ENCODE results near the gene SETX.

SETX gene

DNA sequence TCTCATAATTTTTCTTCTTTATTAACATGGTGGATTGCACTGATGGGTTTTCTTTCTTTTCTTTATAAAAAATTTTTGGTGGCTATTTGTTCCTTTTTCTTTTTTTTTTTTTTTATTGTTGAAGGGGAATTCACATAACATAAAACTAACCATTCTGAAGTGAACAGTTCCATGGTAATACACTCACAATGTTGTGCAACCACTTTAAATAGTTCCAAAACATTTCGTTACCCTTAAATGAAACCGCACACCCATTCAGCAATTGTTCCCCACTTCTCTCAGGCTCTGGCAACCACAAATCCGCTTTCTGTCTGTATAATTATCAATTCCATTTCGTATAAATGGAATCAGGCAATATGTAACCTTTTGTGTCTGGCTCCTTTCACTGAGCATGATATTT lies 11.7 kb upstream of the SETX start:
- Histone ChIP-seq H2AFZ (ENCODE audit: low read depth, low read length) (no peak overlapping the region), H3K36me3 (replicated peaks; ENCODE audit: low read depth, low read length) (no peaks in the 10 kb centered on the region), H3K27me3 (ENCODE audit: low read depth, low read length) (no peaks in the 10 kb centered on the region), H3K79me2 (ENCODE audit: low read length) (no peaks in the 10 kb centered on the region), H3K27ac (ENCODE audit: low read length) (no peak overlapping the region), H4K20me1 (ENCODE audit: insufficient read depth, low read length) (no peaks in the 10 kb centered on the region), H3K4me1 (ENCODE audit: low read length) (peaks cover 10% of the 10 kb centered on the region), H3K4me2 (ENCODE audit: low read length) (no peak overlapping the region), H3K9ac (ENCODE audit: low read length) (no peak overlapping the region), H3K9me3 (ENCODE audit: insufficient read depth, low read length) (no peaks in the 10 kb centered on the region), H3K4me3 (ENCODE audit: low read length) (no peak overlapping the region)
- TF ChIP-seq, protein P1, sequence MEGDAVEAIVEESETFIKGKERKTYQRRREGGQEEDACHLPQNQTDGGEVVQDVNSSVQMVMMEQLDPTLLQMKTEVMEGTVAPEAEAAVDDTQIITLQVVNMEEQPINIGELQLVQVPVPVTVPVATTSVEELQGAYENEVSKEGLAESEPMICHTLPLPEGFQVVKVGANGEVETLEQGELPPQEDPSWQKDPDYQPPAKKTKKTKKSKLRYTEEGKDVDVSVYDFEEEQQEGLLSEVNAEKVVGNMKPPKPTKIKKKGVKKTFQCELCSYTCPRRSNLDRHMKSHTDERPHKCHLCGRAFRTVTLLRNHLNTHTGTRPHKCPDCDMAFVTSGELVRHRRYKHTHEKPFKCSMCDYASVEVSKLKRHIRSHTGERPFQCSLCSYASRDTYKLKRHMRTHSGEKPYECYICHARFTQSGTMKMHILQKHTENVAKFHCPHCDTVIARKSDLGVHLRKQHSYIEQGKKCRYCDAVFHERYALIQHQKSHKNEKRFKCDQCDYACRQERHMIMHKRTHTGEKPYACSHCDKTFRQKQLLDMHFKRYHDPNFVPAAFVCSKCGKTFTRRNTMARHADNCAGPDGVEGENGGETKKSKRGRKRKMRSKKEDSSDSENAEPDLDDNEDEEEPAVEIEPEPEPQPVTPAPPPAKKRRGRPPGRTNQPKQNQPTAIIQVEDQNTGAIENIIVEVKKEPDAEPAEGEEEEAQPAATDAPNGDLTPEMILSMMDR (IDR thresholded peaks at IDR 0.05; ENCODE audit: low read depth, low read length) = no peak
- no peak for TF ChIP-seq EZH2phosphoT487 (IDR thresholded peaks at IDR 0.05; ENCODE audit: low read depth)

DNA sequence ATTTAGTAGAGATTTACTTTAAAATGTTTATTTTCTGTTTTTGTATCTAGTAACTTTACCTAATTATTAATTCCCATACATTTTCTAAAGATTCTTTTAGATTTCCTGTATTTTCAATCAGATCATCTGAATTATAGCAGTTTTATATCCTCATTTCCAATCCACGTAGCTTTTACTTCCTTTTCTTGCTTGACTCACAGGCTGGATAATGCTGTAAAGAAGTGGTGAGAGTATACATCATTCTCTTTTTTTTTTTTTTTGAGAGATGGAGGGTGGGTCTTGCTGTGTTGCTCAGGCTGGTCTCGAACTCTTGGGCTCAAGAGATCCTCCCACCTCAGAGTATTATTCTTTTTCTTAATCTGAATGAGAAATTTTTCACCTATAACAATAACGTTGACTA lies 11.2 kb upstream of the SETX start:
- Histone ChIP-seq H3K4me2 (ENCODE audit: low read length) (no peak overlapping the region), H3K9ac (ENCODE audit: low read length) (no peak overlapping the region), H3K27ac (ENCODE audit: low read length) (peak overlapping the region; percentile 9; the same call in 1 of the 2 replicates), H3K36me3 (replicated peaks; ENCODE audit: low read depth, low read length) (no peaks in the 10 kb centered on the region), H2AFZ (ENCODE audit: low read depth, low read length) (peak overlapping the region; percentile 3; the same call in 1 of the 2 replicates), H3K27me3 (ENCODE audit: low read depth, low read length) (no peaks in the 10 kb centered on the region), H3K4me3 (ENCODE audit: low read length) (no peak overlapping the region), H3K4me1 (ENCODE audit: low read length) (peaks cover 10% of the 10 kb centered on the region), H3K79me2 (ENCODE audit: low read length) (no peaks in the 10 kb centered on the region), H3K9me3 (ENCODE audit: insufficient read depth, low read length) (no peaks in the 10 kb centered on the region), H4K20me1 (ENCODE audit: insufficient read depth, low read length) (no peaks in the 10 kb centered on the region)
- TF ChIP-seq, protein P1 (IDR thresholded peaks at IDR 0.05; ENCODE audit: low read depth, low read length) = no peak
- TF ChIP-seq EZH2phosphoT487 (IDR thresholded peaks at IDR 0.05; ENCODE audit: low read depth) = no peak

DNA sequence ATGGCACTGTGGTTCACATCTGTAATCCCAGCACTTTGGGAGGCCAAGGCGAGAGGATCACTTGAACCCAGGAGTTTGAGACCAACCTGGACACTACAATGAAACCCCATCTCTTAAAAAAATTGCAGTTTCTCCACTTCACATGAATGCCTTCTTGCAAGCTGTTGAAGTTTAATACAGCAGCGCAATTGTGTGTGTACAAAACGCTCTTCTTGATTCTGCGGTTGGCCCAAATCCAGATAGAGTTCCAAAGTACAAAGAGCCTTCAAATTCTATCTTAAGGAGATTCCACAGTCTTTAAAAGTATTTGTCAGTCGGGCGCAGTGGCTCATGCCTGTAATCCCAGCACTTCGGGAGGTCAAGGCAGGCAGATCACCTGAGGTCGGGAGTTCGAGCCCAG lies 9.3 kb upstream of the SETX start:
- H3K36me3 ChIP-seq (replicated peaks; ENCODE audit: low read depth, low read length) = no peaks in the 10 kb centered on the region
- H3K79me2 ChIP-seq (ENCODE audit: low read length) = no peaks in the 10 kb centered on the region
- H2AFZ ChIP-seq (ENCODE audit: low read depth, low read length) = no peak overlapping the region
- H3K9me3 ChIP-seq (ENCODE audit: insufficient read depth, low read length) = no peaks in the 10 kb centered on the region
- TF ChIP-seq, protein P1 (IDR thresholded peaks at IDR 0.05; ENCODE audit: low read depth, low read length) = no peak
- no peak for TF ChIP-seq EZH2phosphoT487 (IDR thresholded peaks at IDR 0.05; ENCODE audit: low read depth)
- peaks cover 10% of the 10 kb centered on the region for H3K4me1 ChIP-seq (ENCODE audit: low read length)
- no peak overlapping the region for H3K9ac ChIP-seq (ENCODE audit: low read length)
- H3K27me3 ChIP-seq (ENCODE audit: low read depth, low read length) = no peaks in the 10 kb centered on the region
- H3K4me3 ChIP-seq (ENCODE audit: low read length) = no peak overlapping the region
- no peak overlapping the region for H3K4me2 ChIP-seq (ENCODE audit: low read length)
- no peaks in the 10 kb centered on the region for H4K20me1 ChIP-seq (ENCODE audit: insufficient read depth, low read length)
- H3K27ac ChIP-seq (ENCODE audit: low read length) = no peak overlapping the region

DNA sequence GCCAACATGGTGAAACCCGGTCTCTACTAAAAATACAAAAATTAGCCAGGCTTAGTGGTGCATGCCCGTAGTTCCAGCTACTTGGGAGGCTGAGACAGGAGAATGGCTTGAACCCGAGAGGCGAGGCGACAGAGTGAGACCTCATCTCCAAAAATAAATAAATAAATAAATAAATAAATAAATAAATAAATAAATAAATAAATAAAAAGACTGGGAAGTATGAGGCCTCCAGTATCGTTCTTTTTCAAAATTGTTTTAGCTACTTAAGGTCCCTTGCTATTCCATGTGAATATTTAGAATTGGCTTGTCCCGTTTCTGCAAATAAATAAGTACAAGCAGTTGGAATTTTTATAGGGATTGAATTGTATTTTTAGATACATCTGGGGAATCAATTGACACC lies 3.0 kb upstream of the SETX start:
- Histone ChIP-seq H4K20me1 (ENCODE audit: insufficient read depth, low read length) (peaks cover 9% of the 10 kb centered on the region; the same call in 1 of the 2 replicates), H3K27ac (ENCODE audit: low read length) (no peak overlapping the region), H3K4me2 (ENCODE audit: low read length) (no peak overlapping the region), H3K4me3 (ENCODE audit: low read length) (no peak overlapping the region), H3K79me2 (ENCODE audit: low read length) (peaks cover 20% of the 10 kb centered on the region), H3K9ac (ENCODE audit: low read length) (no peak overlapping the region), H3K9me3 (ENCODE audit: insufficient read depth, low read length) (no peaks in the 10 kb centered on the region), H3K27me3 (ENCODE audit: low read depth, low read length) (no peaks in the 10 kb centered on the region), H3K4me1 (ENCODE audit: low read length) (peaks cover 11% of the 10 kb centered on the region), H2AFZ (ENCODE audit: low read depth, low read length) (no peak overlapping the region), H3K36me3 (replicated peaks; ENCODE audit: low read depth, low read length) (peaks cover 12% of the 10 kb centered on the region)
- TF ChIP-seq, protein P1 (IDR thresholded peaks at IDR 0.05; ENCODE audit: low read depth, low read length) = no peak
- no peak for TF ChIP-seq EZH2phosphoT487 (IDR thresholded peaks at IDR 0.05; ENCODE audit: low read depth)

All from OCI-LY3 (cell line).